ENCODE measurements around the gene PTOV1.

The PTOV1 gene

DNA sequence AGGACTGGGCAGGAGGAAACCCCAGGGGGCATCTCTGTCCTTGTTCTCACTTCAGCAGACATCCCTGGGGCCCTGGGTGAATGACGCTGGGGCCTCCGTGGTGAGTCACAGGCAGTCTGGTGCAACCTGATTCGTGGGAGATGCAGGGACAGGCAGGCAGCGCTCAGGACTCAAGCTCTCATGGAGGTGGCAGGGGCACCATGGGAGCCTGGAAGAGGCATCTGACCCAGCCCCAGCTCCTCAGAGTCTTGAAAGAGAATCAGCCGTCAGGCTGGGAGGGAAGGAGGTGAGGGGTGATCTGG lies 14.0 kb upstream of the PTOV1 start:
- Histone ChIP-seq H3K4me3 (ENCODE audit: low read length) (no peak overlapping the region), H3K27me3 (ENCODE audit: control insufficient read depth, insufficient read depth, low read length) (no peaks in the 10 kb centered on the region), H3K9me3 (ENCODE audit: control insufficient read depth, low read depth, low read length) (no peaks in the 10 kb centered on the region), H3K27ac (ENCODE audit: low read length) (no peak overlapping the region), H3K4me1 (ENCODE audit: control insufficient read depth, low read depth, low read length) (no peaks in the 10 kb centered on the region), H3K36me3 (ENCODE audit: control insufficient read depth, low read depth, low read length) (peaks cover 37% of the 10 kb centered on the region), H3K9ac (ENCODE audit: low read length) (no peak overlapping the region)

DNA sequence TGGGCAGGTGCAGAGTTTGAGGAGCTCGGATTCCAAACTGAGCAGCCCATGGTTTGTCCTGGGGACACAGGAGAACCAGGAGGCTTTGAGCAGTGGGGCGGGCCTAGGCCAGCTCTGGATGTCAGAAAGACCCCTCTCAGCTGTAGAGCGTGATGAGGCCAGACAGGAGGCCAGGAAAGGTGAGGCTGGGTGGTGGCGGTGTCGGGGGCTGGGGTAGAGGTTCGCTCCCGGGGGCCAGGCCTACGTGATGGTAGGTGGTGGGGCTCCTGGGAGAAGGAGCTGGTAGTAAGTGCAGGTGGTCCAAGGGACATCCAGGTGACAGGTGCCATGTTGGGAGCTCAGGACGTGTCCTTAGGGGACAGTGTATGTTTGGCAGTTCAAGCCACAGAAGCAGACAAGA lies 13.5 kb upstream of the PTOV1 start:
- Histone ChIP-seq H3K27ac (ENCODE audit: low read length) (no peak overlapping the region), H3K27me3 (ENCODE audit: control insufficient read depth, insufficient read depth, low read length) (no peaks in the 10 kb centered on the region), H3K4me1 (ENCODE audit: control insufficient read depth, low read depth, low read length) (no peaks in the 10 kb centered on the region), H3K36me3 (ENCODE audit: control insufficient read depth, low read depth, low read length) (peaks cover 33% of the 10 kb centered on the region), H3K4me3 (ENCODE audit: low read length) (no peak overlapping the region), H3K9ac (ENCODE audit: low read length) (no peak overlapping the region), H3K9me3 (ENCODE audit: control insufficient read depth, low read depth, low read length) (no peaks in the 10 kb centered on the region)

DNA sequence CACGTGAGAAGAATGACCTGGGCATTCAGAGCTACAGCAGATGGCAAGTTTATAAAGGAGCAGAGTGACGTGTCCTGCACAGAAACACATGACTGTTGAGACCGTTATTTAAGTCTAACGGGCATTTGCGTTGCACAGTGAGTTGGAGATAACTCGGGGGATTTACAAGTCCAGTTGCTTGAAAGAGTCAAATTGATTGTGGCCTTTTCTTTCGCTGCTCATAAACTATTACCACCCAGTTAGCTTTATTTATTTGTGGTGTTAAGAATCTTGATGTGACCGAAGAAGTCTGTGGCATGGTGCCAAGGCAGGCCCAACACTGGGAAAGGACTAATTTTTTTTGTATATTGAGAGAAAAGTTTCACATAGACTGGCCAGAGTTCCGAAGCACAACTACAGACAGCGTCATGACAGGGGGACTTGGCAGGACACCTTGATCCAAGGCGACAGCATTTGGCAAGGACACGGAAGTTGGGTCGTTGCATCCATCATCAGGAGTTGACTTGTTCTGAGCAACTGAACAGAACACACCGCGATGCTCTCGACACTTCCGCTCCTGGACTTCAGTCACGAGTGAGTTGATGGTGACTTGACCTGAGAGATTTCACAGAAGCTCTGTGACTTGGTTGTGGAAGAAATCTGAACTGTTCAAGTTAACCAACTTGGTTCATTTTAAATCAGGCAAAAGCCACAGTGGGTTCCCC lies 11.9 kb upstream of the PTOV1 start:
- H3K4me3 ChIP-seq (ENCODE audit: low read length), result no peak overlapping the region
- H3K9ac ChIP-seq (ENCODE audit: low read length), result no peak overlapping the region
- no peaks in the 10 kb centered on the region for H3K9me3 ChIP-seq (ENCODE audit: control insufficient read depth, low read depth, low read length)
- H3K4me1 ChIP-seq (ENCODE audit: control insufficient read depth, low read depth, low read length), result no peaks in the 10 kb centered on the region
- H3K36me3 ChIP-seq (ENCODE audit: control insufficient read depth, low read depth, low read length), result peaks cover 23% of the 10 kb centered on the region
- H3K27me3 ChIP-seq (ENCODE audit: control insufficient read depth, insufficient read depth, low read length), result no peaks in the 10 kb centered on the region
- H3K27ac ChIP-seq (ENCODE audit: low read length), result no peak overlapping the region

DNA sequence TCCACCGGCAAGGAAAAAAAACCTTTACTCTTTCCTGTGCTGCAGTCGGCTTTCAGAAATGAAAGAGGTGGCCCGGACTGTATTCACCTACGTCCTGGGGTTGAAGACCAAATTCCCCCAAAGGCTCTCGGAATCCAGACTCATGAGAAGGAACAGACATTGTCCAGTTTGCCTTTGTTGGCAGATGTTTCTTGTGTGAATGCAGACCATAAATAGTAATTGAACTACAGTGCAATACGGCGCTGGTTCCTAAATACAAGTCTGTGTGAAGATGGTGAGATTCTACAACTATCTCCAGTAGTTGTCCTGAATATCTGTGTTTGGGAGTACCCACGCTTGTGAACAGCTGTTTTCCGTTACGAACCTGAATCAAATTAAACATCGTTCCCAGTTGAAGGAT lies 11.2 kb upstream of the PTOV1 start:
- peaks cover 23% of the 10 kb centered on the region for H3K36me3 ChIP-seq (ENCODE audit: control insufficient read depth, low read depth, low read length)
- H3K4me3 ChIP-seq (ENCODE audit: low read length), result no peak overlapping the region
- no peaks in the 10 kb centered on the region for H3K27me3 ChIP-seq (ENCODE audit: control insufficient read depth, insufficient read depth, low read length)
- H3K4me1 ChIP-seq (ENCODE audit: control insufficient read depth, low read depth, low read length), result no peaks in the 10 kb centered on the region
- no peaks in the 10 kb centered on the region for H3K9me3 ChIP-seq (ENCODE audit: control insufficient read depth, low read depth, low read length)
- H3K27ac ChIP-seq (ENCODE audit: low read length), result no peak overlapping the region
- H3K9ac ChIP-seq (ENCODE audit: low read length), result no peak overlapping the region

DNA sequence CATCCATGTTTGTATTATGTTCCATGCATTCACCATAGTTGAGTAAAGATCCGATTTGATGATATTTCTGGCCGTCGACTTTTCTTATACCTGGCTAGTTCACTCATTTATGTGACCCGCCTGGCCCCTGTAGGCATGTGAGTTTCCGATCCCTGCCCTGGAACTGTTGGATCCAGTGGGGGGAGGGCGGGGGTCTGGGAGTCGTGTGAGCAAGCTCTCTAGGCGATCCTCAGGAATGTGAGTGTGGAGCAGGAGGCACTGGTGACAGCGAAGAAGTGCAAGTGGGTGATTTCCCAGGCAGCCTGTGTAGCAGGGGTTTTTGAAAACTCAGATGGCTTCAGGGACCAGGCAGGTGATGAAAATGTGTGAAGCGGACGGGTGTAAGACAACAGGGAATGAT lies 10.6 kb upstream of the PTOV1 start:
- H3K9ac ChIP-seq (ENCODE audit: low read length), result no peak overlapping the region
- no peaks in the 10 kb centered on the region for H3K27me3 ChIP-seq (ENCODE audit: control insufficient read depth, insufficient read depth, low read length)
- no peak overlapping the region for H3K4me3 ChIP-seq (ENCODE audit: low read length)
- H3K27ac ChIP-seq (ENCODE audit: low read length), result no peak overlapping the region
- no peaks in the 10 kb centered on the region for H3K4me1 ChIP-seq (ENCODE audit: control insufficient read depth, low read depth, low read length)
- no peaks in the 10 kb centered on the region for H3K9me3 ChIP-seq (ENCODE audit: control insufficient read depth, low read depth, low read length)
- H3K36me3 ChIP-seq (ENCODE audit: control insufficient read depth, low read depth, low read length), result peaks cover 17% of the 10 kb centered on the region

DNA sequence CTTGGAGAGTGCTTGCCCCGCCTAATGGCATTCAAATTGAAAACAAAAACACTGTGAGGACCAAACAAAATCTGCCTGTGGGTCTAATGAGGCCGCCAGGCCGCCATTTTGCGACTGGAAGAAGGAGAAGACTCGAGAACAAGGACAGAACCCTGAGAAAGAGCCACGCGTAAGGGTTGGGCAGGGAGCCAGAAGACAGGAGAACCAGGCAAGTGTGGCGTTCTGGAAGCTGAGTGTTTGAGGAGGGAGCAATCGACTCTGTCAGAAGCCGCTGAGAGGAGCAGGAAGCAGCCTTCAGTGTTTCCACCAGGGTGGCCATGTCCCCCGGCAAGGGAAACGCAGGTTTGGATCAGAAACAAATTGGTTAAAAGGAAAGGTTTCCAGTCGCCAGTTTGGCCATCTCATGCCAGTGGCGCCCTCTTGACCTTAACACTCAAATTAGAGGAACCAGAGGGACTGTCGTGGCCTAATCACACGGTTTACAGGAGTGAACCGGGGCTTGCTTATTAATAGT lies 10.2 kb upstream of the PTOV1 start:
- Histone ChIP-seq H3K36me3 (ENCODE audit: control insufficient read depth, low read depth, low read length) (peaks cover 17% of the 10 kb centered on the region), H3K9ac (ENCODE audit: low read length) (no peak overlapping the region), H3K9me3 (ENCODE audit: control insufficient read depth, low read depth, low read length) (no peaks in the 10 kb centered on the region), H3K4me3 (ENCODE audit: low read length) (no peak overlapping the region), H3K27ac (ENCODE audit: low read length) (no peak overlapping the region), H3K27me3 (ENCODE audit: control insufficient read depth, insufficient read depth, low read length) (no peaks in the 10 kb centered on the region), H3K4me1 (ENCODE audit: control insufficient read depth, low read depth, low read length) (no peaks in the 10 kb centered on the region)

DNA sequence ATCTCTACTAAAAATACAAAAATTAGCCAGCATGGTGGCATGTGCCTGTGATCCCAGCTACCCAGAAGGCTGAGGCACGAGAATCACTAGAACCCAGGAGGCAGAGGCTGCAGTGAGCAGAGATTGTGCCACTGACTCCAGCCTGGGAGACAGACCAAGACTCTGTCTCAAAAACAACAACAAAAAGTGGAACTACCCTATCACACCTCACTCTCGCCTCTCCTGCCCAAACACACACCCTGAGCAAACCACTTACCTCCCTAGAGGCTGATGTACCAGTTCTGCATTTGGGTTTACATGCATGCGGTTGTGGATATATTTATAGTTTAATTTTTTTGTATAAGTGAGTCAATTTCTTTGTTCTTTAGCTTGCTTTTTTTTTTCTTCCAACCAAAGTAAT lies 7.7 kb upstream of the PTOV1 start:
- Histone ChIP-seq H3K36me3 (ENCODE audit: control insufficient read depth, low read depth, low read length) (peaks cover 14% of the 10 kb centered on the region), H3K4me1 (ENCODE audit: control insufficient read depth, low read depth, low read length) (no peaks in the 10 kb centered on the region), H3K4me3 (ENCODE audit: low read length) (no peak overlapping the region), H3K27ac (ENCODE audit: low read length) (no peak overlapping the region), H3K27me3 (ENCODE audit: control insufficient read depth, insufficient read depth, low read length) (no peaks in the 10 kb centered on the region), H3K9ac (ENCODE audit: low read length) (no peak overlapping the region), H3K9me3 (ENCODE audit: control insufficient read depth, low read depth, low read length) (no peaks in the 10 kb centered on the region)

DNA sequence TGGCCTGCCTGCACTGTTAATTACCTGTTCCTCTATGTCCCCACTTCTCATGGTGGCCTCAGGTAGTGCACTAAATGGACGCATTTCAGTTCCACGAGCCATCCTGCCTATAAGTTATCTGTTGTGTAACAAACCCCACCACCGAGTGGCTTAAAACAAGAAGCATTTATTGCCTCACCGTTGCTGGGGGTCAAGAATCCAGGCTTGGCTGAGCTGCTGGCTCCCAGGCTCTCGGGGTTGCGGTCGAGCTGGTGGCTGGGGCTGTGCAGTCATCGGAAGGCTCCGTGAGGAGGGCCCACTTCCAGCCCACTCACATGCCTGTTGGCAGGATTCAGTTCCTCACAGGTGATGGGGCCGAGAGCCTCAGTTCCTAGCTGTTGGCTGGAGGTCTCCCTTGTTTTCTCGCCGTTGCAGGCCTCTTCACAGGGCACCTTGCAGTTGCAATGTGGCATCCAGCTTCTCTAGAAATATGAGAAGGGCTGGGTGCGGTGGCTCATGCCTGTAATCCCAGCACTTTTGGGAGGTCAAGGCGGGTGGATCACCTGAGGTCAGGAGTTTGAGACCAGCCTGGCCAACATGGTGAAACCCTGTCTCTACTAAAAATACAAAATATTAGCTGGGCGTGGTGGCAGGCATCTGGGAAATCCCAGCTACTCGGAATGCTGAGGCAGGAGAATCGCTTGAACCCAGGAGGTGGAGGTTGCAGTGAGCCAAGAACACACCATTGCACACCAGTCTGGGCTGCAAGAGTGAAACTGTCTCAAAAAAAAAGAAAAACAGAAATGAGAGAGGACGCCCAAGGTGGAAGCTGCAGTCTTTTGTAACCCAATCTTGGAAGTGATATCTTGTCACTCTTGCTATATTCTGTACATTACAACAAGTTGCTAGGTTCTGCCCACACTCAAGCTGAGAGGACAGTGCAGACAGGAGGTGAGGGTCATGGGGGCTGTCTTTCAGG lies 6.5 kb upstream of the PTOV1 start:
- Histone ChIP-seq H3K4me3 (ENCODE audit: low read length) (no peak overlapping the region), H3K27ac (ENCODE audit: low read length) (no peak overlapping the region), H3K36me3 (ENCODE audit: control insufficient read depth, low read depth, low read length) (peaks cover 5% of the 10 kb centered on the region), H3K9ac (ENCODE audit: low read length) (no peak overlapping the region), H3K4me1 (ENCODE audit: control insufficient read depth, low read depth, low read length) (no peaks in the 10 kb centered on the region), H3K27me3 (ENCODE audit: control insufficient read depth, insufficient read depth, low read length) (no peaks in the 10 kb centered on the region), H3K9me3 (ENCODE audit: control insufficient read depth, low read depth, low read length) (no peaks in the 10 kb centered on the region)

DNA sequence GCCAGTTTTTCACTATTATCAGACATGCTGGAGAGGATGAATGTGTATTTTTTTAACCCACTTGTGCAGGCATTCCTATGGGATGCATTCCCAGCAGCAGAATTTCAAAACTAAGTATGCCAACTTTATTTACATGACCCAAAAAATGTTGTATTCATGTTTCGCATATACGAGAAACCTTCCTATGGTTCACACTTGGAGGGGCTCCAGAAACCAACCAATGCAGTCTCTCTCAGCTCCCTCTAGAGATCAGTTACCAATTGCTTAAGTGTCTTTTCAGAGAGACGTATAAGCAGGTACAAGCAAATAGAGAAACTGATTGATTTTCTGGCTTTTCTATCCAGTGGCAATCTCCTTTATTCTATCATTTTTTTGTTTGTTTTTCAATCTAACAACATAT lies 5.5 kb upstream of the PTOV1 start:
- no peaks in the 10 kb centered on the region for H3K9me3 ChIP-seq (ENCODE audit: control insufficient read depth, low read depth, low read length)
- no peak overlapping the region for H3K9ac ChIP-seq (ENCODE audit: low read length)
- no peak overlapping the region for H3K4me3 ChIP-seq (ENCODE audit: low read length)
- no peaks in the 10 kb centered on the region for H3K36me3 ChIP-seq (ENCODE audit: control insufficient read depth, low read depth, low read length)
- no peaks in the 10 kb centered on the region for H3K4me1 ChIP-seq (ENCODE audit: control insufficient read depth, low read depth, low read length)
- H3K27ac ChIP-seq (ENCODE audit: low read length), result no peak overlapping the region
- H3K27me3 ChIP-seq (ENCODE audit: control insufficient read depth, insufficient read depth, low read length), result no peaks in the 10 kb centered on the region

DNA sequence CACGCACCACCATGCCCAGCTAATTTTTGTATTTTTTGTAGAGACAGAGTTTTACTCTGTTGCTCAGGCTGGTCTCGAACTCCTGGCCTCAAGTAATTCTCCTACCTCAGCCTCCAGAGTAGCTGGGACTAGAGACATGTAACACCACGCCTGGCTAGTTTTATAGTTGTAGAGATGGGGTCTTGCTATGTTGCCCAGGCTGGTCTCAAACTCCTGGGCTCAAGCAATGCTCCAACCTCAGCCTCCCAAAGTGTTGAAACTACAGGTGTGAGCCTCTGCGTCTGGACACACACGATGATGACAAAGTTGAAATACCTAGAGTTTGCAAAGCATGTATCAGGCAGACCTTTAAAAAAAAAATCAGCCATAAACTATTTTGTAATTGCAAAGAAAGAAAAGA lies 4.6 kb upstream of the PTOV1 start:
- H3K4me3 ChIP-seq (ENCODE audit: low read length), result no peak overlapping the region
- no peaks in the 10 kb centered on the region for H3K27me3 ChIP-seq (ENCODE audit: control insufficient read depth, insufficient read depth, low read length)
- no peak overlapping the region for H3K9ac ChIP-seq (ENCODE audit: low read length)
- H3K27ac ChIP-seq (ENCODE audit: low read length), result no peak overlapping the region
- H3K4me1 ChIP-seq (ENCODE audit: control insufficient read depth, low read depth, low read length), result no peaks in the 10 kb centered on the region
- H3K36me3 ChIP-seq (ENCODE audit: control insufficient read depth, low read depth, low read length), result no peaks in the 10 kb centered on the region
- H3K9me3 ChIP-seq (ENCODE audit: control insufficient read depth, low read depth, low read length), result no peaks in the 10 kb centered on the region

DNA sequence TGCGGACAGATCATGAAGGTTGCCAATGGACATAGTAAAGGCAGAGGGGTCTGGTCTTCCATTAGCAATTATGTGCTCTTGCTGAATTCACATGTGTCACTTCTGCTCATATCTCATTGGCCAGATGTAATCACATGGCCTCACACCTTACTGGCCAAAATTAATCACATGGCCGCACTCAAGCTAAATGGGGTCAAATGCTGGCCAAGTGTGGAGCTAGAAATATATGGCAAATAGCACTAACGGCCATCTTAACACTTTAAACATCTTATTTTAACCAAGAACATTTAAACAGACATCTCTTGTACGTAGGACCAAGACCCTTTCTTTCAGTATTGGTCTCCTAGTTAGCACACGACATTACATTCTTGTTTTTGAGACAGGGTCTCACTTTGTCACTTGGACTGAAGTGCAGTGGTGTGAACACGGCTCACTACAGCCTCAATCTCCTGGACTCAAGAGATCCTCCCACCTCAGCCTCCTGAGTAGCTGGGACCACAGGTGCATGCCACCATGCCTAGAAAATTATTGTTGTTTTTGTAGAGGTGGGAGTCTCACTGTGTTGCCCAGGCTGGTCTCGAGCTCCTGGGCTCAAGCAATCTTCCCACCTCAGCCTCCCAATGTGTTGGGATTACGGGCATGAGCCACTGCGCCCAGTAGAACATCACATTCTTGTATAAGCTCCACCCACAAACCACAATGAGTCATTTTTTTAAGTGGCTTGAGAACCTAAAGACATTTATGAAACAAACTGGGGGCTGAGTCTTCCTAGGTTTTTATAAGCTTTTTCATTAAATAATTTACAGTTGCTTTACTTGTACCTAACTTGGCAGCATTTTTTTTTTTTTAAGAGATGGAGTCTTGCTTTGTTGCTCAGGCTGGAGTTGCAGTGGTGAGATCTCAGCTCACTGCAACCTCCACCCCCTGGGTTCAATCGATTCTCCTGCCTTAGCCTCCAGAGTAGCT lies 2.9 kb upstream of the PTOV1 start:
- Histone ChIP-seq H3K4me3 (ENCODE audit: low read length) (no peak overlapping the region), H3K9ac (ENCODE audit: low read length) (no peak overlapping the region), H3K9me3 (ENCODE audit: control insufficient read depth, low read depth, low read length) (no peaks in the 10 kb centered on the region), H3K27ac (ENCODE audit: low read length) (no peak overlapping the region), H3K36me3 (ENCODE audit: control insufficient read depth, low read depth, low read length) (peaks cover 5% of the 10 kb centered on the region), H3K4me1 (ENCODE audit: control insufficient read depth, low read depth, low read length) (peaks cover 6% of the 10 kb centered on the region), H3K27me3 (ENCODE audit: control insufficient read depth, insufficient read depth, low read length) (no peaks in the 10 kb centered on the region)

Data from iPS-18a (cell line).